HG03108 (cell line): ENCODE data around the gene PAX5.
A peak's percentile ranks its signal among the peaks of the same experiment; 100 is the strongest.

Experiments used
- ATAC-seq: cut with Tn5 transposase; IDR thresholded peaks from one replicate; pipeline ENCODE4 v1.9.1; 2021; ENCODE audit warnings: moderate library complexity; ENCODE audit not compliant: unreplicated experiment

PAX5 gene

GRCh38 chr9:37025071-37025822 lies 8.8 kb downstream of the PAX5 start:
- ATAC-seq, result no peak

DNA sequence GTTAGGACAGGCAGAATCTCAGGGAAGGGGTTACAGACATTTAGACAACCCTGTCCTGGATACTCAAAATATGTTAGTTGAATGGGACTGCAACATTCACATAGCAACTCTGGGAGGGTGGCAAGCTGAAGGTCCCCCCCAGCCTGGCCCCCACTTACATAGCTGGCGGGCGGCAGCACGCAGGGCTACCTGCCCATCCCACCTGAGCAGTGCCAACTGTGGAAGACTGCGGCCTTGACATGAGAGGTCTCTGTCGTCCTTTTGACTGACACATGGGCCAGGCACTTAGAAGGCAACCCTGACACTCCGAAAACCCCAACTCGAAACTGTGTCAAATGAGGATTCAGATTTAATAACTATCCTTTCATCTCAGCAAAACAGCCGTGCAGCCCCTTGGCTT lies 16.5 kb downstream of the PAX5 start:
- no peak for ATAC-seq

DNA sequence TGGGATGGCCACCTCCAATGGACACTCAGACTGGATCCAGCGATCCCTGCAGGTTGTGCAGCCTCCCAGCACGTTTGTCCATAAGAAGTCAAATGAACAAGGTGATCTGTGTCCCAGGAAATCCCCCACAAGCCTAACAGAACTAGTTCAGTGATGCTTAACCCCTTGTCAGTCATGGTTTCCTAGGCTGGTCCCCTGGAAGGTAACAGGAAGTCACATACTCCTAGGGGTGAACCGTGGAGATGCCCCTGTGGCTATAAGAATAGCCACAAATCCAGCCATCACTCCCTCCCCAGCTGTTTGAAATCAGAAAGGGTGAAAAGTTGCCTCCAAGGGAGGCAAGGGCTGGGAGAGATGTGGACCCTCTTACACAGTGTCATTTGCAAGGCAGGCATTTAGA lies 22.5 kb downstream of the PAX5 start:
- peak; percentile 39 for ATAC-seq

DNA sequence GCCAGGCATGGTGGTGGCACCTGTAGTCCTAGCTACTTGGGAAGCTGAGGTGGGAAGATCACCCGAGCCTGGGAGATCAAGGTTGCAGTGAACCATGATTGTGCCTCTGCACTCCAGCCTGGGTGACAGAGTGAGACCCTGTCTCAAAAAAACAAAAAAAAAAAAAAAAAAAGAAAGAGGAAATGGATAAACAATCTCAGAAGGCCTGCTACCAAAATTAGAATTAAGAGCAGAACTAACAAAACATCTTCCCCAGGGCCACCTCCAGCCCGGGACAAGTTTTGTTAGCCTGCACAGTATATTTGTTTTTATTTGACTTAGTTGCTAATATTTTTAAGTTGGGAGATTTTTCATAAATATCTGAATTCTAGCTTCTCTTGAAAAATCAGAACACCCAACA lies 23.1 kb downstream of the PAX5 start:
- no peak for ATAC-seq

DNA sequence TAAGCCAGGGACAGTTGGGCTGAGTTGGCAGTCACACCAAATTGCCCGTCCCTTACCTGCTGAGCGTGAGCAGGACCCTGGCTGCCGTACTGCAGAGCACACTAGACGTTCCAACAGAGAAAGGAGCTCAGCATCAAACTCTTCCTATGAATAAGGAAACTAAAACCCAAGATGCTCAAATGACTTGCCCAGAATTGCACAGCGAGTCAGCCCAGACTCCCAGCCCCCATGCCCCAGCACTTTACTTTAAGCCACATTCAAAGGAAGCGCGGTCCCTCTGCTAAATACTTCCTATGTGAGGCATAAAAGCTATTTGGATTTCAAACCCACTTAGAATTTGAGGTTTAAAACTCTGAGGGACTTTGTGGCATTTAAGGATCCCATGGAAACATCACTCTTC lies 23.9 kb downstream of the PAX5 start:
- ATAC-seq, result no peak

- no peak for ATAC-seq
These were observed 26.8 kb downstream of the PAX5 start for GRCh38 chr9:37007295-37007694.

GRCh38 chr9:37005517-37006140 lies 28.4 kb downstream of the PAX5 start:
- ATAC-seq, result no peak

DNA sequence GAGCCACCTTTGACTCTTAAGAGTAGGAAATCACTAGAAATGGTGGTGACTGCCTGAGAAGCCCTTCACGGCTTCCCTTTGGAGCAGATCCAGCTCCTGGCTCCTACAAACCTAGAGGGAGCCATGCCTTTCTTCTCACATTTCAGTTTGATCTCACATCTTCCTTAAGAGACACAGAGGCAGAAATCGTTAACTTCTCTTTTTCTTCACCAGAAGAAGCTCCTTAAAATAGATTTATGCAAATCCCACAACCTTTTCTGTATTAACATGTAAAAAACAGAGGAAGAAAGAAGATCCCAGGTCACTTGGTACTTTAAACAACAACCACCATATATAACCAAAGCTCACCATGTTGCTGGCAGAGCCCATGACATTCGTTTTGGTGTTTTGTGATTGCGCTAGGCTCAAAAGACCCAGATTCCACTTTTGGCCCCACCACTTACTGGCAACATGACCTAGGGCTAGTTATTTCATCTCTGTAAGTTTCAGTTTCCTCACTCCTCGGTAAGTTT lies 29.6 kb downstream of the PAX5 start:
- no peak for ATAC-seq

DNA sequence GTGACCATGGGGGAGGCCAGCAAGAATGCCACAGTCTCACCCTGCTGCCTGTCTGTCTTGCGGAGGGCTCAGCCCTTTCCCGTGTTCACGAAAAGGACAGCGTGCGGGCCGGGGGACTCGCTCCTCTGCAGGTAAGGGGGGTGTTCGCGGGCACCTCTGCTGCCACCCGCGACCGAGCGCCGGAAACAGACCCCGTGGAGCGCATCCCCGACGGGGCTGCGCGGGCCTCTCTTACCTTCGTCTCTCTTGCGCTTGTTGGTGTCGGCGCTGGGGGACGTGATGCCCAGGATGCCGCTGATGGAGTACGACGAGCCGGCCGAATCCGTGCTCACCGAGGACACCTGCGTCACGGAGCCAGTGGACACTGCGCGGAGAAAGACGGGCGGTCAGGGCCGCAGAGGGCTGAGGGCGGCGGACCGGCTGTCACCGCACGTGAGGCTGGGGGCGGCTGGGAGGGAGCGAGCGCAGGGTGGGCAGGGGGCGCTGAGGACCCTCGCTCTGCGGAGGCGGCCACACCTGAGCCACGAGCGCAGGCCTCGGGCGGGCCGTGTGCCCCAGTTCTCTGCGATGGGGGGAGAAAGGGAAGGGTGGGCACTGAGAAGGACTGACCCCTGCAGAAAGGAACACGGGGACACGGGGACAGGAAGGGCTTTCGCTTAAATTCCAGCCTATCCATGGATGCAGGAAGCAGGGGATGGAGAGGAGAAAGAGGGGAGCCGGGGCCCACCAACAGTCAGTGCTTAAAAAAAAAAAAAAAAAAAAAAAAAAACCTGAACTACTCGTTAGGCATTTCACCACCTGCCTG lies 31.5 kb downstream of the PAX5 start:
- no peak for ATAC-seq

- ATAC-seq, result no peak
These were observed 32.0 kb downstream of the PAX5 start for GRCh38 chr9:37002036-37002412.

DNA sequence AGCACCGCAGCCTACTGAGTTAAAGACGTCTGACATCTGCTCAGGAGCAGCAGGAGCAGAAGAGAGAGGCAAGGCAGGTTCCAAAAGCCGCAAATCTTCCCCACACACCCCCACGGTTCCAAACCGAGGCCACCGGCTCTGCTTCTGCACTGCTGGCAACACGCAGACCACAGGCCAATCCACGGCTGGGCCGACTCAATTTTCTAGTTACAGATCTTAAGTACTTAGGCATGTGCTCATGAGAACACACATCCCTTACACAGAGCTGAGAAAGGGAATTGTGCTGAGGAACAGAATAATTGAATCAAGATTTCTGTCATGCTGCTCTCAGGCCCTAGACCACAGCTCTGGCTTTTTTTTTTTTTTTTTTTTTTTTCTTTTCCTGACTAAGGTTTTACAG lies 32.6 kb downstream of the PAX5 start:
- no peak for ATAC-seq

DNA sequence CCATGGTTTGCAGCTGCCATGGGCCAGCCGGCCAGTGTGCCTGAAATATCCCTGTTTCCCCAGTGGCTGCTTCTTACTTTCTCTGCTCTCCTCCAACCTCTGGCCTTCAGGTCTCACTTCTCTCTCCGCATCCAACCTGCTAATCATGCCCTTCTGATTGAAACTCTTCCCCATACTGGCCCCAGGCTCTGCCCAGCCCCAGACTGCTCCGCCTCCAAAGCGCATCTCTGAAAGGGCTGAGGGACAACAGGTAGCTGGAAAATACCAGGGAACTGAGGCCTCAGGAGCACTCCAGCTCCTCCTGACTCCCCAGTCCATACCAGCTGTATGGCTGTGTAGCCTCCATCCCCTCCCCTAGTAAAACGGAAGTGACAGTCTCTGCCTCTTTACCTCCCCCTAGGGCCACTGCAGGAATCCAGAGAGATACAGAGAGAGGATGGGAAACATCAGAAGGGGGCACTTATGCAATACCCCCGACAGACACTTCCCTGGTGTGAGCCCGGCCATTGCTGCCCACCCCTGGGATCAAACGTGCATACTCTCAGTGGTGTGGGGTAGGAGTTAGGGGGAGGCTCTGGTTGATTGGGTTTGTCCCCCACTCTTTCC lies 34.2 kb downstream of the PAX5 start:
- ATAC-seq, result no peak

DNA sequence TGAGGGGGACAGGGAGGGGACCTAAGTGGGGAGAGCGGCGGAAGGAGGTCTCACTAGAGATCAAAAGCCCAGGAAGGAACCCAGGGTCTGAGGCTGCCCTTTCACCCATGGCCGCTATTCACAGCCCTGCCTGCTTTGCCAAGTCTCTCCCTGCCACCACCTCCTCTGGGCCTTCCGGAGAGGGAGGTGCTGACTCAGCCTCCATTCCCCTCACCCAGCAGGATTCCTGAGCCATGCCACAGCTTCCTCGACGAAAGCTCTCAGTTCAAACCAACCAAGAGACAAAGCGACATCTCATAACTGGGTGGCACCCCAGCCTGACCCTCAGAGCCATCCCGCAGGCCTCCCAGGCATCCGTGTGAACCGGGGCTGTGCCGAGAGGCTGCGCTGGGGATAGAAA lies 36.7 kb downstream of the PAX5 start:
- ATAC-seq, result no peak

DNA sequence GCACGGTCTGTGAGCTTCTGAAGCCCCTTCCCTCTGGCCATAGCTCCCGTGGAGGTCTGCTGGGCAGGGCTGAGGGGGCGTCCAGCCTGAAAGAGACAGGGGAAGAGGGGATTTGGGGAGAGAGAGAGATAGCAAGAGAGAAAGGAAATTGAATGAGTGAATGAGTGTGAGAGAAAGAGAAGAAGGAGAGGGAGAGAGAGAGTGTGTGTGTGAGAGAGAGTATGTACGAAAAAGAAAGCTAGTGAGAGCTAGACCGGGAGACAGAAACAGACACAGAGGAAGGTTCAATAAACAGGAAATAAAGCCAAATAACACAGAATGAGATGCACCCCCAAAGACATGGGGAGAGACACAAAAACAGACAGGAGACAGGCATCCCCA lies 37.4 kb downstream of the PAX5 start:
- ATAC-seq, result no peak

GRCh38 chr9:36995927-36996705 lies 38.0 kb downstream of the PAX5 start:
- ATAC-seq, result no peak

- ATAC-seq, result peak; percentile 65
These were observed 39.9 kb downstream of the PAX5 start for GRCh38 chr9:36993933-36994764.

DNA sequence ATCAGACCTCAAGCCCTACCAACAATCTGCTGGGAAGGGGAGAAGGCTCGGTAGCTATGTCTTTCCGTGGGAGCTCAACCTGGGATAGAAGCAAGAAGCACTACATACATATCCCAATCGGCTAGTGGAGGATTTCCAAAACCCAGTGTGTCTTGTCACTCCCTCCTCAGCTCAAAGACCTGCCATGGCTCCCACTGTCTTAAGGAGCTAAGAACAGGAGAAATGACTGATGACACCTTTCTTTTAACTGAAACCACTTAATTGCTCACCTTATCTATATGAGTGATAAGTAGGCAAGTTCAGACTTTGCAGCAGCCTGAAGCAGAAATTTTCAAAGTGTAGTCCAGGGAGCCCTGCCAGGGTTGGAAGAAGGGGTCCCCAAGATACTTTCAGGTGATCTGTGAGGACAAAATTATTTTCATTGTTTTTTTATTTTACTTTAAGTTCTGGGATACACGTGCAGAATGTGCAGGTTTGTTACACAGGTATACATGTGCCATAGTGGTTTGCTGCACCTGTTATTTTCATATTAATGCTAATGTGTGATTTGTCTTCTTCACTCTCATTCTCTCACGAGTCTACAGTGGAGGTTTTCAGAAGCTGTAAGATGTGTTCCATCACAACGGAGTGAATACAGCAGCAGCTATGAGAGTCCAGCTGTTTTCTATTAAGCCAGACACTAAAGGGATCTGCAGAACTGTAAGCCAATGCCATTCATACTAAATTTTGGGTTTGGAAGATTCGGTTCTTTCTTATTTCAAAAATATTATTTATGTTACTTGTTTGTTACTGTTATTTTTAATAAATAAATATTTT lies 41.4 kb downstream of the PAX5 start:
- ATAC-seq, result no peak

DNA sequence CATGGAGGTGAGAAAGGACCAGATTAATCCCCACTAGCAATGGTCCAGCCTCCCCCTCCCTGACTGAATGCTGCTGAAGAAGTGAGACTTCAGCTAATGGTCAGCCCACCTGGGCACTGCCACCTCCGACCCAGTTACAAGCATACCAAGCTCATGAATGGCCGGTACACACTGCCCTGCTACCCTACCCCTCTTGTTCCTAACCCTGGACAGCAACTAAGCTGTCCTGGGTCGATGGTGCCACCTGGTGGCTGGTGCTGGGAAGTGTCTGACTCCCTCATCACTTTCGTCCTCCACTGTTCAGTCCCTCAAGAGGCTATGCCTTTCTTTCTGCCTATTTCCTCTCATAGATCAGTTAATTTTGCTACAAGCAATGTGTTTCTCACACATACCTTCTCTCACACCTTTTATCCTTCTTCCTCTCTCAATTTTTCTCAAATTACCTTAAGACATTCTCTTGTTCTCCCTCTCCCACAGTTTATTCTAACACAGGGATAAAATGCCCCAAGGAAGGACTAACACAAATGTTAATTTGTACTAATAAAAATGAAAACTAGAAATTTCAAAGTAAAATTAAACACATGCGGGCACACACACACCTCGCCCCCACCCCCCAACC lies 42.4 kb downstream of the PAX5 start:
- no peak for ATAC-seq

DNA sequence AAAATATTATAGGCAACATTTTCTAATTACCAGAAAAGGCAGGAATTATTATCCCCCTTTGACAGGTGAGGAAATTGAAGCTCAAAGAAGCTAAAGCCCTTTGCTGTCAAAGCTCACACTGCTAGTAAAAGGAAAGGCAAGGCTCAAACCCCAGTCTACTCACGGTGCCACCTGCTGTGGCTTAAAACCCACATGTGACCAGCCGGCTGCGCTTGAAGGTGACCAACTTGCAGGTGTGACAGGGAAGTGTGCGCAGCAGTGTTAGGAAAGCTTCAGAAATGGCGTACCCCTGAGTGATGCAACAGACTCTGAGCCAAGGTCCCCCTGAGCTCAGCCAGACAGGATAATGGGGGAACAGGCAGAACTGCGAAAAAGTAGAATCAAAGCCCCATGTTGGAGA lies 45.2 kb downstream of the PAX5 start:
- ATAC-seq, result no peak
